ENCODE measurements around the gene FGD5.

GRCh38 chr3:14847613-14848541, 29.1 kb downstream of the FGD5 start:
- TF ChIP-seq EZH2 (IDR thresholded peaks at IDR 0.05; ENCODE audit: borderline replicate concordance, low read depth, low read length, severe bottlenecking) (no peak), CTCF (IDR thresholded peaks at IDR 0.05; ENCODE audit: borderline replicate concordance, extremely low read depth, low read length, poor library complexity, severe bottlenecking) (no peak)

All from DND-41 (cell line).